ENCODE data around the gene RANBP10. TPM values are rescaled to one million over a fixed set of nuclear protein-coding genes. Genes with fewer than 3 reads are reported as not detected.

Gene RANBP10
- total RNA-seq, 4 donors from 2014 or later = 6.4 to 12.9 (median 10.8) TPM

- no peaks in the 10 kb centered on the region for H3K4me1 ChIP-seq
- H3K27me3 ChIP-seq = no peaks in the 10 kb centered on the region
- peaks cover 39 to 100% (median 41%) of the 10 kb centered on the region in 3 donors for H3K36me3 ChIP-seq
- intact Hi-C loops (cut with DNase I) = no loop called here
- no peak for TF ChIP-seq CTCF (IDR thresholded peaks at IDR 0.05)
- TF ChIP-seq POLR2A (IDR thresholded peaks at IDR 0.05) = no peak
- WGBS, 2 donors = 80 to 88% methylated on average over 8 to 9 of the region's 9 CpGs
- H3K9me3 ChIP-seq = no peaks in the 10 kb centered on the region
- H3K4me3 ChIP-seq = no peak overlapping the region
- no peak overlapping the region for H3K27ac ChIP-seq
- no peak for DNase-seq
Observed at GRCh38 chr16:67731071-67731752, 75.1 kb downstream of the RANBP10 start.

GRCh38 chr16:67730326-67730725 lies 76.0 kb downstream of the RANBP10 start:
- Histone ChIP-seq H3K27me3 (no peaks in the 10 kb centered on the region), H3K9me3 (no peaks in the 10 kb centered on the region), H3K4me1 (no peaks in the 10 kb centered on the region), H3K27ac (no peak overlapping the region), H3K4me3 (no peak overlapping the region), H3K36me3 (peaks cover 41 to 100% (median 41%) of the 10 kb centered on the region in 3 donors)
- WGBS, 2 donors = 81 to 89% methylated on average over 4 to 6 of the region's 6 CpGs
- TF ChIP-seq POLR2A (IDR thresholded peaks at IDR 0.05) (no peak), CTCF (IDR thresholded peaks at IDR 0.05) (no peak)
- intact Hi-C loops (cut with DNase I) = no loop called here
- DNase-seq = no peak

GRCh38 chr16:67729636-67730248 lies 76.6 kb downstream of the RANBP10 start:
- intact Hi-C loops (cut with DNase I) = no loop called here
- Histone ChIP-seq H3K27ac (no peak overlapping the region), H3K27me3 (no peaks in the 10 kb centered on the region), H3K4me1 (no peaks in the 10 kb centered on the region), H3K9me3 (no peaks in the 10 kb centered on the region), H3K4me3 (no peak overlapping the region), H3K36me3 (peaks cover 45 to 100% (median 46%) of the 10 kb centered on the region in 3 donors)
- DNase-seq = no peak
- TF ChIP-seq POLR2A (IDR thresholded peaks at IDR 0.05) = no peak
- no peak for TF ChIP-seq CTCF (IDR thresholded peaks at IDR 0.05)
- WGBS, 2 donors = 60% methylated on average over 1 of the region's 14 CpGs; no CpG with 5 or more reads in 1 of the 2 donors

GRCh38 chr16:67727521-67728485 lies 78.6 kb downstream of the RANBP10 start:
- TF ChIP-seq POLR2A (IDR thresholded peaks at IDR 0.05) (no peak), CTCF (IDR thresholded peaks at IDR 0.05) (no peak)
- Histone ChIP-seq H3K4me3 (no peak overlapping the region), H3K9me3 (no peaks in the 10 kb centered on the region), H3K4me1 (no peaks in the 10 kb centered on the region), H3K36me3 (peaks cover 45 to 100% (median 49%) of the 10 kb centered on the region in 3 donors), H3K27me3 (no peaks in the 10 kb centered on the region), H3K27ac (no peak overlapping the region)
- DNase-seq = no peak
- WGBS, 2 donors = 84 to 85% methylated on average over 7 to 10 of the region's 22 CpGs
- intact Hi-C loops (cut with DNase I) = no loop called here

Data from esophagus squamous epithelium (tissue), 5 donors.